Thoracic aorta (tissue), 2 donors: ENCODE measurements around the gene NEK9. TPM values are rescaled to one million over a fixed set of nuclear protein-coding genes. Genes with fewer than 3 reads are reported as not detected.

ENCODE experiments used
- ATAC-seq: fragments of 150-250 bp; one replicate; pipeline ENCODE4 v1.8.0; 2017; ENCODE audit warnings: low read depth; ENCODE audit not compliant: insufficient number of reproducible peaks, low FRiP score
- DNase-seq: peaks from one replicate; pipeline ENCODE4 v3.0.0-alpha.2; 2020; ENCODE audit warnings: low spot score
- H3K27ac ChIP-seq, 2 donors: fragments of 200-600 bp; sonication (generic); 1 replicate in 1 of 2; 2 replicates in 1 of 2; pipeline ENCODE4 v1.5.1; 2016; ENCODE audit warnings: mild to moderate bottlenecking in 2 of 2, moderate library complexity in 2 of 2
- H3K27me3 ChIP-seq: fragments of 200-600 bp; sonication (generic); replicated peaks from 2 replicates; pipeline ENCODE4 v1.6.0; 2016; ENCODE audit warnings: mild to moderate bottlenecking; ENCODE audit not compliant: insufficient read depth
- H3K36me3 ChIP-seq: fragments of 200-600 bp; sonication (generic); one replicate; pipeline ENCODE4 v1.5.1; 2016
- H3K4me1 ChIP-seq, 2 donors: fragments of 200-600 bp; sonication (generic); 1 replicate in 1 of 2; 2 replicates in 1 of 2; pipeline versions ENCODE4 v1.5.1 to v1.6.0; 2016; ENCODE audit warnings: low read depth in 2 of 2, mild to moderate bottlenecking in 1 of 2; ENCODE audit not compliant: control insufficient read depth in 1 of 2
- H3K4me3 ChIP-seq: fragments of 200-600 bp; sonication (generic); 2 replicates; pipeline ENCODE4 v1.5.1; 2016; ENCODE audit warnings: mild to moderate bottlenecking
- H3K9me3 ChIP-seq: fragments of 200-600 bp; sonication (generic); 2 replicates; pipeline ENCODE4 v1.5.1; 2016
- CTCF ChIP-seq: fragments of 200-600 bp; sonication (generic); IDR thresholded peaks from one replicate; pipeline ENCODE4 v1.5.1; 2019; ENCODE audit warnings: antibody characterized with exemption
- total RNA-seq, 2 donors: library from RNA; depleted of rRNA; stranded (reverse); fragments of >200 nt; gene quantifications; one replicate each; pipeline versions ENCODE4 v1.1.0 to v1.2.3, GENCODE V29; 2016

The NEK9 gene
- total RNA-seq, 2 donors from 2014 or later: 51.3 to 65.3 TPM

- no peaks in the 10 kb centered on the region for H3K9me3 ChIP-seq
- TF ChIP-seq CTCF: no peak
- DNase-seq: no peak
- no peak overlapping the region for H3K4me3 ChIP-seq
- no peaks in the 10 kb centered on the region for H3K36me3 ChIP-seq
- peaks cover 16 to 62% of the 10 kb centered on the region in 2 donors for H3K4me1 ChIP-seq
- H3K27ac ChIP-seq: peak overlapping the region; percentile 28 to 35
- H3K27me3 ChIP-seq: no peaks in the 10 kb centered on the region
- ATAC-seq: no peak
Observed at GRCh38 chr14:75143761-75144527, 17.1 kb upstream of the NEK9 start.

GRCh38 chr14:75142494-75142893 lies 15.6 kb upstream of the NEK9 start:
- Histone ChIP-seq H3K27me3 (no peaks in the 10 kb centered on the region), H3K4me3 (no peak overlapping the region), H3K27ac (peak overlapping the region; percentile 28 to 35), H3K36me3 (no peaks in the 10 kb centered on the region), H3K9me3 (no peaks in the 10 kb centered on the region), H3K4me1 (peaks cover 16 to 66% of the 10 kb centered on the region in 2 donors)
- DNase-seq: no peak
- ATAC-seq: no peak
- TF ChIP-seq CTCF: no peak

DNA sequence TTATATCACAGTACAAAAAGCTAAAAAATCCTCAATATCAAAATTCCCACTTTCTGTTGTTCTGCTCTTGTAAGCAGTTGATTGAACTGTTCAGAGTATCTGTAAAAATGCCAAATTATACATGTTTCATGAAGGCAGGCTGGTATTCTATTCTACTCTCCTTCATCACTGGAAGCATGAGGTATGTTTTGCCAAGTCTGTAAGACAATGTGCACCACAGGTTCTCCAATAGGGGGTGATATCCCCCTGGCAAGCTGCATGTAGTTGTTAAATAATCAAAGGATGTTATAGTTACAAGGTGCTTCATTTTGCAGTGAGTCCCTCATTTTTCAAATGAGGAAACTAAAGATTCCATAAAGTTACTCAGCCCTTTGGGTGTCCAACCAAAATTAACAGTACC lies 15.1 kb upstream of the NEK9 start:
- TF ChIP-seq CTCF: no peak
- DNase-seq (no peak), ATAC-seq (no peak)

GRCh38 chr14:75141062-75141461 lies 14.2 kb upstream of the NEK9 start:
- no peak overlapping the region for H3K27ac ChIP-seq

More for the DNA sequence above, 15.1 kb upstream of the NEK9 start:
- H3K27ac ChIP-seq: peak overlapping the region in 1 of 2 donors; percentile 15
- no peak overlapping the region for H3K4me3 ChIP-seq
- H3K27me3 ChIP-seq: no peaks in the 10 kb centered on the region
- H3K4me1 ChIP-seq: peaks cover 13 to 60% of the 10 kb centered on the region in 2 donors
- H3K36me3 ChIP-seq: no peaks in the 10 kb centered on the region
- no peaks in the 10 kb centered on the region for H3K9me3 ChIP-seq

DNA sequence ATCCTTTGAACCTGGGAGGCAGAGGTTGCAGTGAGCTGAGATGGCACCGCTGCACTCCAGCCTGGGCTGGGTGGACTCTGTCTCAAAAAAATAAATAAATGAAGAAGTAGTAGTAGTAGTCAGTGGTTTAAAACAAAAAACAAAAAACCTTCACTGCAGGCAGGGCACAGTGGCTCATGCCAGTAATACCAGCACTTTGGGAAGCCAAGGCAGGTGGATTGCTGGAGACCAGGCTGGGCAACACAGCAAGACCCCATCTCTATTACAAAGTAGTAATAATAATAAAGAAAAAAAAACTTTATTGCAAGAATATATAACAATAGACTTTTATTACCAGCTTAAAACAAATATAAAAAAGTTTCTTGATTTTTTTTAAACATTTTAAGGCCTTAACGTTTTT lies 13.8 kb upstream of the NEK9 start:
- peaks cover 10 to 49% of the 10 kb centered on the region in 2 donors for H3K4me1 ChIP-seq

More at GRCh38 chr14:75141062-75141461, 14.2 kb upstream of the NEK9 start:
- TF ChIP-seq CTCF: no peak
- DNase-seq (no peak), ATAC-seq (no peak)
- Histone ChIP-seq H3K4me3 (no peak overlapping the region), H3K9me3 (no peaks in the 10 kb centered on the region), H3K4me1 (peaks cover 10 to 51% of the 10 kb centered on the region in 2 donors), H3K36me3 (no peaks in the 10 kb centered on the region), H3K27me3 (no peaks in the 10 kb centered on the region)

More for the DNA sequence above, 13.8 kb upstream of the NEK9 start:
- no peak overlapping the region for H3K4me3 ChIP-seq
- ATAC-seq (no peak), DNase-seq (no peak)
- no peaks in the 10 kb centered on the region for H3K27me3 ChIP-seq
- no peak overlapping the region for H3K27ac ChIP-seq
- H3K9me3 ChIP-seq: no peaks in the 10 kb centered on the region
- TF ChIP-seq CTCF: no peak
- peaks cover under 1% of the 10 kb centered on the region for H3K36me3 ChIP-seq
